ENCODE measurements around the gene IGF2BP2.

IGF2BP2 gene

GRCh38 chr3:185631508-185632206 lies 193.2 kb downstream of the IGF2BP2 start:
- H2AFZ ChIP-seq (ENCODE audit: low read depth, low read length), result no peak overlapping the region
- H3K9me3 ChIP-seq (ENCODE audit: insufficient read depth, low read length), result no peaks in the 10 kb centered on the region
- H3K4me3 ChIP-seq (ENCODE audit: low read length), result no peak overlapping the region
- no peaks in the 10 kb centered on the region for H3K27me3 ChIP-seq (ENCODE audit: low read depth, low read length)
- TF ChIP-seq EZH2phosphoT487 (IDR thresholded peaks at IDR 0.05; ENCODE audit: low read depth) (no peak), CTCF (IDR thresholded peaks at IDR 0.05; ENCODE audit: low read depth, low read length) (no peak)
- H4K20me1 ChIP-seq (ENCODE audit: insufficient read depth, low read length), result no peaks in the 10 kb centered on the region
- no peaks in the 10 kb centered on the region for H3K4me1 ChIP-seq (ENCODE audit: low read length)
- no peak overlapping the region for H3K9ac ChIP-seq (ENCODE audit: low read length)
- no peak overlapping the region for H3K4me2 ChIP-seq (ENCODE audit: low read length)
- H3K79me2 ChIP-seq (ENCODE audit: low read length), result no peaks in the 10 kb centered on the region
- H3K27ac ChIP-seq (ENCODE audit: low read length), result no peak overlapping the region
- H3K36me3 ChIP-seq (replicated peaks; ENCODE audit: low read depth, low read length), result peaks cover 3% of the 10 kb centered on the region

GRCh38 chr3:185631108-185631507 lies 193.7 kb downstream of the IGF2BP2 start:
- H3K4me3 ChIP-seq (ENCODE audit: low read length), result no peak overlapping the region
- no peaks in the 10 kb centered on the region for H3K9me3 ChIP-seq (ENCODE audit: insufficient read depth, low read length)
- no peak overlapping the region for H2AFZ ChIP-seq (ENCODE audit: low read depth, low read length)
- H3K79me2 ChIP-seq (ENCODE audit: low read length), result no peaks in the 10 kb centered on the region
- H3K4me2 ChIP-seq (ENCODE audit: low read length), result no peak overlapping the region
- H3K27me3 ChIP-seq (ENCODE audit: low read depth, low read length), result no peaks in the 10 kb centered on the region
- H4K20me1 ChIP-seq (ENCODE audit: insufficient read depth, low read length), result no peaks in the 10 kb centered on the region
- H3K9ac ChIP-seq (ENCODE audit: low read length), result no peak overlapping the region
- no peak for TF ChIP-seq CTCF (IDR thresholded peaks at IDR 0.05; ENCODE audit: low read depth, low read length)
- TF ChIP-seq EZH2phosphoT487 (IDR thresholded peaks at IDR 0.05; ENCODE audit: low read depth), result no peak
- no peak overlapping the region for H3K27ac ChIP-seq (ENCODE audit: low read length)
- no peaks in the 10 kb centered on the region for H3K4me1 ChIP-seq (ENCODE audit: low read length)
- peaks cover 4% of the 10 kb centered on the region for H3K36me3 ChIP-seq (replicated peaks; ENCODE audit: low read depth, low read length)

GRCh38 chr3:185630182-185630622 lies 194.6 kb downstream of the IGF2BP2 start:
- Histone ChIP-seq H3K79me2 (ENCODE audit: low read length) (no peaks in the 10 kb centered on the region), H3K36me3 (replicated peaks; ENCODE audit: low read depth, low read length) (peaks cover 10% of the 10 kb centered on the region), H3K9ac (ENCODE audit: low read length) (no peak overlapping the region), H3K27ac (ENCODE audit: low read length) (no peak overlapping the region), H4K20me1 (ENCODE audit: insufficient read depth, low read length) (no peaks in the 10 kb centered on the region), H3K4me1 (ENCODE audit: low read length) (no peaks in the 10 kb centered on the region), H3K27me3 (ENCODE audit: low read depth, low read length) (no peaks in the 10 kb centered on the region), H3K4me3 (ENCODE audit: low read length) (no peak overlapping the region), H2AFZ (ENCODE audit: low read depth, low read length) (no peak overlapping the region), H3K4me2 (ENCODE audit: low read length) (no peak overlapping the region), H3K9me3 (ENCODE audit: insufficient read depth, low read length) (no peaks in the 10 kb centered on the region)
- TF ChIP-seq CTCF (IDR thresholded peaks at IDR 0.05; ENCODE audit: low read depth, low read length) (no peak), EZH2phosphoT487 (IDR thresholded peaks at IDR 0.05; ENCODE audit: low read depth) (no peak)

GRCh38 chr3:185629554-185630181 lies 195.2 kb downstream of the IGF2BP2 start:
- H3K4me2 ChIP-seq (ENCODE audit: low read length), result no peak overlapping the region
- H3K9ac ChIP-seq (ENCODE audit: low read length), result no peak overlapping the region
- H3K36me3 ChIP-seq (replicated peaks; ENCODE audit: low read depth, low read length), result peaks cover 10% of the 10 kb centered on the region
- no peak overlapping the region for H3K27ac ChIP-seq (ENCODE audit: low read length)
- no peaks in the 10 kb centered on the region for H3K79me2 ChIP-seq (ENCODE audit: low read length)
- H3K4me3 ChIP-seq (ENCODE audit: low read length), result no peak overlapping the region
- H2AFZ ChIP-seq (ENCODE audit: low read depth, low read length), result no peak overlapping the region
- no peaks in the 10 kb centered on the region for H3K27me3 ChIP-seq (ENCODE audit: low read depth, low read length)
- no peak for TF ChIP-seq EZH2phosphoT487 (IDR thresholded peaks at IDR 0.05; ENCODE audit: low read depth)
- no peak for TF ChIP-seq CTCF (IDR thresholded peaks at IDR 0.05; ENCODE audit: low read depth, low read length)
- H3K4me1 ChIP-seq (ENCODE audit: low read length), result no peaks in the 10 kb centered on the region
- H3K9me3 ChIP-seq (ENCODE audit: insufficient read depth, low read length), result no peaks in the 10 kb centered on the region
- no peaks in the 10 kb centered on the region for H4K20me1 ChIP-seq (ENCODE audit: insufficient read depth, low read length)

Data from OCI-LY3 (cell line).